ENCODE data around the gene NCOA1.
"Not testable (repeated sequence)": the region's sequence is repeated elsewhere in the genome, so short reads cannot be mapped to it uniquely, and the experiment has no call there.

The NCOA1 gene

DNA sequence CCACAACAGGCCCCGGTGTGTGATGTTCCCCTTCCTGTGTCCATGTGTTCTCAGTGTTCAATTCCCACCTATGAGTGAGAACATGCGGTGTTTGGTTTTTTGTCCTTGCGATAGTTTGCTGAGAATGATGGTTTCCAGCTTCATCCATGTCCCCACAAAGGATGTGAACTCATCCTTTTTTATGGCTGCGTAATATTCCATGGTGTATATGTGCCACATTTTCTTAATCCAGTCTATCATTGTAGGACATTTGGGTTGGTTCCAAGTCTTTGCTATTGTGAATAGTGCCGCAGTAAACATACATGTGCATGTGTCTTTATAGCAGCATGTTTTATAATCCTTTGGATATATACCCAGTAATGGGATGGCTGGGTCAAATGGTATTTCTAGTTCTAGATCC lies 309.4 kb downstream of the NCOA1 start:
- DNase-seq = not testable (repeated sequence)

DNA sequence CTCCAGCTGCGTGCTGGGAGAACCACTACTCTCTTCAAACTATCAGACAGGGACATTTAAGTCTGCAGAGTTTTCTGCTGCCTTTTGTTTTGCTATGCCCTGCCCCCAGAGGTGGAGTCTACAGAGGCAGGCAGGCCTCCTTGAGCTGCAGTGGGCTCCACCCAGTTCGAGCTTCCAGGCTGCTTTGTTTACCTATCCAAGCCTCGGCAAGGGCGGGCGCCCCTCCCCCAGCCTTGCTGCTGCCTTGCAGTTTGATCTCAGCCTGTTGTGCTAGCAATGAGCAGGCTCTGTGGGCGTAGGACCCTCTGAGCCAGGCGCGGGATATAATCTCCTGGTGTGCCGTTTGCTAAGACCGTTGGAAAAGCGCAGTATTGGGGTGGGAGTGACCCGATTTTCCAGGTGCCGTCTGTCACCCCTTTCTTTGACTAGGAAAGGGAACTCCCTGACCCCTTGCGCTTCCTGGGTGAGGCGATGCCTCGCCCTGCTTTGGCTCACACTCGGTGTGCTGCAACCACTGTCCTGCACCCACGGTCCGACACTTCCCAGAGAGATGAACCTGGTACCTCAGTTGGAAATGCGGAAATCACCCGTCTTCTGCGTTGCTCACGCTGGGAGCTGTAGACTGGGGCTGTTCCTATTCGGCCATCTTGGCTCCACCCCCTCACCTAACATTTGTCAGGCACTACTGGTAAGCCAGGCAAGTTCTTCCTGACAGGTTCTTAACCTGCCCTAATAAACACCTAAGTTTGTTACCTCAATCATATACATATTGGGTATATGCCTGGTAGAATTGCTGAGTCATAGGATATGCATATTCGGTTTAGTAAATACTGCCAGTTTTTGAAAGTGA lies 315.0 kb downstream of the NCOA1 start:
- DNase-seq = not testable (repeated sequence)

GRCh38 chr2:24806661-24807036 lies 315.6 kb downstream of the NCOA1 start:
- DNase-seq = no peak

- no peak for DNase-seq
Observed at GRCh38 chr2:24809316-24810007, 318.4 kb downstream of the NCOA1 start.

GRCh38 chr2:24813691-24814137 lies 322.7 kb downstream of the NCOA1 start:
- DNase-seq = no peak

DNA sequence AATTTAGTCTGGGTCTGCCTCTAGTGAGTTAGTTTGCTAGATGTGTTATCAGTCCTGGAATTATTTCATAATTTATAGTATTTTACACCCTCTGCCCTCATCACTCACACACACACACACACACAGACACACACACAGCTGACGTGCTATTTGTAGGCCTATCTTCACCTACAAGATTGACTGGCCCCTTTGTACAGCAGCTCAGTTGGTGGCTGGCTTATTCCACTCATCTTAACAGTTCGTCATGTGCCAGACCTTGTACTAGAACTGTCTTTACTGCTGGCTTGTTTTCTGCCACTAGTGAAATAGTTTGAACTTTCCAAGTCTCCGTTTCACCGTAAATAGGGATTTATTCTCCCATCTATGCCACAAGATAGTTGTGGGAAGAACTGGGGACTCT lies 323.5 kb downstream of the NCOA1 start:
- DNase-seq = no peak

DNA sequence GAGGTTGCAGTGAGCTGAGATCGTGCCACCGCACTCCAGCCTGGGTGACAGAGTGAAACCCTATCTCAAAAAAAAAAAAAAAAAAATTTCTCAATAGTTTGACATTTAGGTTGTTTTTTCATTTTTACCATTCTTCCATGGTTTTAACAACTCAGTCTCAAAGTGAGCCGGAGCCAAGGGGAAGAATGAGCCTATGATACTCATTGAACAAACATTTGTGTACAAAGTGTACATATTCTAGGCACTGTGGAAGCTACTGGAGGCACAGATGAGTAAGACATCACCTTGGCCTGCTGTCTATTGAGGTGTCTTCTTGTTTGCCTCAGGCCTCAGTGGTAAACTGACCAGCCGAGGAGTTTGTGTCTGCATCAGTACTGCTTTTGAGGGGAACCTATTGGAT lies 324.1 kb downstream of the NCOA1 start:
- no peak for DNase-seq

- DNase-seq = no peak
Observed at GRCh38 chr2:24816404-24816803, 325.4 kb downstream of the NCOA1 start.

GRCh38 chr2:24816884-24817283 lies 325.8 kb downstream of the NCOA1 start:
- no peak for DNase-seq

- no peak for DNase-seq
Observed at GRCh38 chr2:24818721-24819167, 327.7 kb downstream of the NCOA1 start.

- no peak for DNase-seq
Observed at GRCh38 chr2:24819442-24820174, 328.6 kb downstream of the NCOA1 start.

DNA sequence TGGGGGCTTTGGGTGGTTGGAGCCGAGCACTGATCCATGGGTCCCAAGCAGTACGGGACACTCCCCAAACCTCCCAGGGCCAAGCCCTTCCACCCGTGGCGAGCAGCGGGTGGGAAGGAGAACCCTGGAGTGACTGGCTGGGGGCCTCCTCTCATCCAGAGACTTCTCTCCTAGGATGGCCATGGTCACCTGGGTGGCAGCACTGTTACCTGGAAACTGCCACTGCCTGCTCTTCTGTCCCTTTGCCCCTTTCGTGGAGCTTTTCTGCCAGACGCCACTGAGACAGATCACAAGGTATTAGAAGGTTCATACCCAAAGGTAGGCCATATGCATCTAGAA lies 329.1 kb downstream of the NCOA1 start:
- DNase-seq = no peak

Data from bone marrow (tissue), 2 donors.